ENCODE data around the gene SSBP2. TPM values are rescaled to one million over a fixed set of nuclear protein-coding genes. Genes with fewer than 3 reads are reported as not detected.

The SSBP2 gene
- total RNA-seq, 2 donors from 2014 or later: 11.1 to 28.0 TPM

GRCh38 chr5:81639556-81639955 lies 111.3 kb downstream of the SSBP2 start:
- no peak for DNase-seq
- Histone ChIP-seq H3K9ac (ENCODE audit: low read depth in 2 of 2, low read length in 2 of 2) (no peak overlapping the region), H3K4me3 (no peak overlapping the region), H3K36me3 (no peaks in the 10 kb centered on the region), H3K9me3 (no peaks in the 10 kb centered on the region), H3K4me1 (no peaks in the 10 kb centered on the region), H3K27ac (no peak overlapping the region), H3K27me3 (no peaks in the 10 kb centered on the region)
- intact Hi-C loops (cut with DNase I): no loop called here
- TF ChIP-seq, protein P1, sequence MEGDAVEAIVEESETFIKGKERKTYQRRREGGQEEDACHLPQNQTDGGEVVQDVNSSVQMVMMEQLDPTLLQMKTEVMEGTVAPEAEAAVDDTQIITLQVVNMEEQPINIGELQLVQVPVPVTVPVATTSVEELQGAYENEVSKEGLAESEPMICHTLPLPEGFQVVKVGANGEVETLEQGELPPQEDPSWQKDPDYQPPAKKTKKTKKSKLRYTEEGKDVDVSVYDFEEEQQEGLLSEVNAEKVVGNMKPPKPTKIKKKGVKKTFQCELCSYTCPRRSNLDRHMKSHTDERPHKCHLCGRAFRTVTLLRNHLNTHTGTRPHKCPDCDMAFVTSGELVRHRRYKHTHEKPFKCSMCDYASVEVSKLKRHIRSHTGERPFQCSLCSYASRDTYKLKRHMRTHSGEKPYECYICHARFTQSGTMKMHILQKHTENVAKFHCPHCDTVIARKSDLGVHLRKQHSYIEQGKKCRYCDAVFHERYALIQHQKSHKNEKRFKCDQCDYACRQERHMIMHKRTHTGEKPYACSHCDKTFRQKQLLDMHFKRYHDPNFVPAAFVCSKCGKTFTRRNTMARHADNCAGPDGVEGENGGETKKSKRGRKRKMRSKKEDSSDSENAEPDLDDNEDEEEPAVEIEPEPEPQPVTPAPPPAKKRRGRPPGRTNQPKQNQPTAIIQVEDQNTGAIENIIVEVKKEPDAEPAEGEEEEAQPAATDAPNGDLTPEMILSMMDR (IDR thresholded peaks at IDR 0.05): no peak

DNA sequence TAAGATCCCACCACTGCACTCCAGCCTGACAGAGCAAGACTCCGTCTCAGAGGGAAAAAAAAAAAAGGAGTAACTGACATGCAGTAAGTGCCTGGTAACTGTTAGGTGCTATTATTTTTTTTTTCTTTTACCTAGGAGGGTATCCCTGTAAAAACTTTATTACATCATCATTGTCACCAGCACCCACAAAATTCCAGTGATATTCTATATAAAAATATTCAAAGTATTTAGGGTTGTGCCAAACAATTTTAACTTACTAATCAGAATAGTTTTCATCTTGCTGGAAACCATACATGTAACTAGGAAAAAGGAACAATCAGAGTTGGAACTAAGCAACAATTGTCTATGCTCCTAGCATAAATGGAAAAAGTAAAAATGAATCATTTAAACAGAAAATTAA lies 112.4 kb downstream of the SSBP2 start:
- TF ChIP-seq, protein P1 (IDR thresholded peaks at IDR 0.05): no peak
- Histone ChIP-seq H3K9ac (ENCODE audit: low read depth in 2 of 2, low read length in 2 of 2) (no peak overlapping the region), H3K9me3 (no peaks in the 10 kb centered on the region), H3K27ac (no peak overlapping the region), H3K4me3 (no peak overlapping the region), H3K27me3 (no peaks in the 10 kb centered on the region), H3K4me1 (no peaks in the 10 kb centered on the region), H3K36me3 (no peaks in the 10 kb centered on the region)
- intact Hi-C loops (cut with DNase I): no loop called here
- no peak for DNase-seq

DNA sequence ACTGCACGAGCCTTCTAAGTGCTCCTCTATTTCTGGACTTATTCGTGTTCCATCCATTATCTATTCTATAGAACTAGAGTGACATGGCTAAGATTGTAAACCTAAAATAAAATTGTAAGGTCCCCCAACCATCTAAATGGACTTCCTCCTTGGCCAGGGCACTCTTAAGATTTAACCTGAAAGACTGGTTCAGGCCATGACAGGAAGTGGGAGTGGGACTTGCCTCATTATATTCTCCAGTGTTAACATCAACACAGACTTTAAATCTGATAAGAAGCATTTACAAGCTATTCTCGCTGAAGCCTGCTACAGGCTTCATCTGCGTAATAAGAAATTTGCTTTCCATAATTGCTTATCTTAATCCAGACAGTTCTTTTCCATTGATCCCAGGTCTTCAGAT lies 117.0 kb downstream of the SSBP2 start:
- H3K9ac ChIP-seq (ENCODE audit: low read depth in 2 of 2, low read length in 2 of 2): no peak overlapping the region
- DNase-seq: no peak
- no peaks in the 10 kb centered on the region for H3K36me3 ChIP-seq
- intact Hi-C loops (cut with DNase I): no loop called here
- H3K27me3 ChIP-seq: no peaks in the 10 kb centered on the region
- H3K27ac ChIP-seq: no peak overlapping the region
- H3K4me1 ChIP-seq: no peaks in the 10 kb centered on the region
- H3K9me3 ChIP-seq: no peaks in the 10 kb centered on the region
- TF ChIP-seq, protein P1 (IDR thresholded peaks at IDR 0.05): no peak
- H3K4me3 ChIP-seq: no peak overlapping the region

- intact Hi-C loops (cut with DNase I): no loop called here
- H3K4me1 ChIP-seq: no peaks in the 10 kb centered on the region
- H3K27ac ChIP-seq: no peak overlapping the region
- DNase-seq: no peak
- no peaks in the 10 kb centered on the region for H3K9me3 ChIP-seq
- H3K9ac ChIP-seq (ENCODE audit: low read depth in 2 of 2, low read length in 2 of 2): no peak overlapping the region
- no peaks in the 10 kb centered on the region for H3K27me3 ChIP-seq
- TF ChIP-seq, protein P1 (IDR thresholded peaks at IDR 0.05): no peak
- H3K36me3 ChIP-seq: no peaks in the 10 kb centered on the region
- H3K4me3 ChIP-seq: no peak overlapping the region
Observed at GRCh38 chr5:81633471-81633870, 117.4 kb downstream of the SSBP2 start.

GRCh38 chr5:81632679-81633078 lies 118.2 kb downstream of the SSBP2 start:
- no peaks in the 10 kb centered on the region for H3K27me3 ChIP-seq
- DNase-seq: no peak
- no peak overlapping the region for H3K9ac ChIP-seq (ENCODE audit: low read depth in 2 of 2, low read length in 2 of 2)
- H3K4me1 ChIP-seq: no peaks in the 10 kb centered on the region
- no peaks in the 10 kb centered on the region for H3K9me3 ChIP-seq
- H3K4me3 ChIP-seq: no peak overlapping the region
- H3K36me3 ChIP-seq: no peaks in the 10 kb centered on the region
- TF ChIP-seq, protein P1 (IDR thresholded peaks at IDR 0.05): no peak
- intact Hi-C loops (cut with DNase I): no loop called here
- no peak overlapping the region for H3K27ac ChIP-seq

GRCh38 chr5:81631621-81632020 lies 119.3 kb downstream of the SSBP2 start:
- no peaks in the 10 kb centered on the region for H3K9me3 ChIP-seq
- H3K27ac ChIP-seq: no peak overlapping the region
- TF ChIP-seq, protein P1 (IDR thresholded peaks at IDR 0.05): no peak
- intact Hi-C loops (cut with DNase I): no loop called here
- no peaks in the 10 kb centered on the region for H3K27me3 ChIP-seq
- H3K4me1 ChIP-seq: no peaks in the 10 kb centered on the region
- no peaks in the 10 kb centered on the region for H3K36me3 ChIP-seq
- H3K9ac ChIP-seq (ENCODE audit: low read depth in 2 of 2, low read length in 2 of 2): no peak overlapping the region
- H3K4me3 ChIP-seq: no peak overlapping the region
- DNase-seq: no peak

All from colonic mucosa (tissue), 4 donors.